ENCODE data around the gene EIF4E1B. TPM values are rescaled to one million over a fixed set of nuclear protein-coding genes. Genes with fewer than 3 reads are reported as not detected.

EIF4E1B gene
- total RNA-seq, 1 donor from 2014 or later = not detected

DNA sequence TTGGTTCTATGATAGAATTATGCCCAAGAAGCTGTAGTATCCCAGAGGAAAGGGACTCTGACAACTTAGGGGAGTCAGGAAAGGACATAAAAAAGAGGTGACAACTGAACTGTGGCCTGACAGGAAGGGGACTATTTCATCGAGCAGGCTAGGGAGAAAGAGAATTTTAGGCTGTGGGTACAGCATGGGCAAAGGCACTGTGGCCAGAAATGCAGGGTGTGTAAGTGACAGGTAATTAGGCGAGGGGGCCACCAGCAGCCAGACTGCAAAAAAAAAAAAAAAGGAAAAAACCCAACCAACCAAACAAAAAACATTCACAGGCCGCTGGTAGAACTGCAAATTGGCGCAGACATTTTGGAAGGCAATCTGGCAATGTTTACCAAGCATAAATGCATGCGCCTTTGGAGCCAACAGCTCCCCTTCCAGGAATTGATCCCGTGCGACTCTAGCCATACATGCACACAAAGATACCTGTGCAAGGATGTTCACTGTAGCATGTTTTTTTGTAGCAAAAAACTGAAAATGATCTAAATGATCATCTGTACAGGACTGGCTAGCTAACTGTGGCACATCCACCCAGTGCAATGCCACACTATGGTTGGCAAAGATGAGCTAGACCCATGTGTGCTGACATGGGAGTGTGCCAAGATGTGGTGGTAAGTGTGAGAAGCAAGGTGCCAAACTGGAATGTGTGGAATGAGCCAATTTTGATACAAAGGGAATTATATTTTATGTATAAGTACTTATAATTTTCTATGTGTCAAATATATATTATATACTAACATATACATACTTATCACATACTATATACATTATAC is 1.1 kb downstream of the EIF4E1B start:
- H3K4me1 Mint-ChIP-seq (ENCODE audit: unreplicated experiment) = peaks cover 11% of the 10 kb centered on the region
- no peak for DNase-seq (ENCODE audit: extremely low spot score, unreplicated experiment)
- no peaks in the 10 kb centered on the region for H3K9me3 Mint-ChIP-seq (ENCODE audit: unreplicated experiment)
- H3K4me3 Mint-ChIP-seq (ENCODE audit: unreplicated experiment) = no peak overlapping the region
- TF ChIP-seq, protein P1, sequence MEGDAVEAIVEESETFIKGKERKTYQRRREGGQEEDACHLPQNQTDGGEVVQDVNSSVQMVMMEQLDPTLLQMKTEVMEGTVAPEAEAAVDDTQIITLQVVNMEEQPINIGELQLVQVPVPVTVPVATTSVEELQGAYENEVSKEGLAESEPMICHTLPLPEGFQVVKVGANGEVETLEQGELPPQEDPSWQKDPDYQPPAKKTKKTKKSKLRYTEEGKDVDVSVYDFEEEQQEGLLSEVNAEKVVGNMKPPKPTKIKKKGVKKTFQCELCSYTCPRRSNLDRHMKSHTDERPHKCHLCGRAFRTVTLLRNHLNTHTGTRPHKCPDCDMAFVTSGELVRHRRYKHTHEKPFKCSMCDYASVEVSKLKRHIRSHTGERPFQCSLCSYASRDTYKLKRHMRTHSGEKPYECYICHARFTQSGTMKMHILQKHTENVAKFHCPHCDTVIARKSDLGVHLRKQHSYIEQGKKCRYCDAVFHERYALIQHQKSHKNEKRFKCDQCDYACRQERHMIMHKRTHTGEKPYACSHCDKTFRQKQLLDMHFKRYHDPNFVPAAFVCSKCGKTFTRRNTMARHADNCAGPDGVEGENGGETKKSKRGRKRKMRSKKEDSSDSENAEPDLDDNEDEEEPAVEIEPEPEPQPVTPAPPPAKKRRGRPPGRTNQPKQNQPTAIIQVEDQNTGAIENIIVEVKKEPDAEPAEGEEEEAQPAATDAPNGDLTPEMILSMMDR (IDR thresholded peaks at IDR 0.05) = no peak
- H3K36me3 Mint-ChIP-seq (ENCODE audit: unreplicated experiment) = peaks cover 2% of the 10 kb centered on the region
- H3K27ac Mint-ChIP-seq (ENCODE audit: unreplicated experiment) = no peak overlapping the region
- peaks cover 77% of the 10 kb centered on the region for H3K27me3 Mint-ChIP-seq (ENCODE audit: unreplicated experiment)

DNA sequence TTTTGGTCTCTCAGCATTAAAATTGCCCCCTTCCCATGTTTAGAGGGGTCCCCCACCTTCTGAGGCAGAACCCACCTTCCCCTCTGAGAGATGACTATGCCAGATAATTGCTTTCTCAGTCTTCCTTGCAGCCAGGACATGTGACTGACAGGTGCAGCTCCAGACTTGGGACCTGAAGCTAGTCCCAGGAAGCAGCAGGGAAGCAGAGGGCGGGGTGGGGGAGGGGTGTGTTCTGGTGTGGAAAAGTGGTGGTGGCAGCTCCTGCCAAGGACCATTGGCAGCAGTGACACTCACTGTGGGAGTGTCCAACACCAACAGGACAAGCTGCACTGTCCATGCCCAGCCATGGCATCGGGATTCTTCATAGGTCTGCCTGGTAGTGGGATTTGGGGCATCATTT is 2.3 kb downstream of the EIF4E1B start:
- H3K27ac Mint-ChIP-seq (ENCODE audit: unreplicated experiment) = no peak overlapping the region
- TF ChIP-seq, protein P1 (IDR thresholded peaks at IDR 0.05) = no peak
- peaks cover 79% of the 10 kb centered on the region for H3K27me3 Mint-ChIP-seq (ENCODE audit: unreplicated experiment)
- no peak for DNase-seq (ENCODE audit: extremely low spot score, unreplicated experiment)
- peaks cover 11% of the 10 kb centered on the region for H3K4me1 Mint-ChIP-seq (ENCODE audit: unreplicated experiment)
- peaks cover 2% of the 10 kb centered on the region for H3K36me3 Mint-ChIP-seq (ENCODE audit: unreplicated experiment)
- H3K4me3 Mint-ChIP-seq (ENCODE audit: unreplicated experiment) = no peak overlapping the region
- H3K9me3 Mint-ChIP-seq (ENCODE audit: unreplicated experiment) = no peaks in the 10 kb centered on the region

- no peak overlapping the region for H3K27ac Mint-ChIP-seq (ENCODE audit: unreplicated experiment)
- no peaks in the 10 kb centered on the region for H3K9me3 Mint-ChIP-seq (ENCODE audit: unreplicated experiment)
- TF ChIP-seq, protein P1 (IDR thresholded peaks at IDR 0.05) = no peak
- no peak for DNase-seq (ENCODE audit: extremely low spot score, unreplicated experiment)
- peaks cover 2% of the 10 kb centered on the region for H3K36me3 Mint-ChIP-seq (ENCODE audit: unreplicated experiment)
- peaks cover 76% of the 10 kb centered on the region for H3K27me3 Mint-ChIP-seq (ENCODE audit: unreplicated experiment)
- peaks cover 11% of the 10 kb centered on the region for H3K4me1 Mint-ChIP-seq (ENCODE audit: unreplicated experiment)
- no peak overlapping the region for H3K4me3 Mint-ChIP-seq (ENCODE audit: unreplicated experiment)
These were observed 3.1 kb downstream of the EIF4E1B start for GRCh38 chr5:176633598-176633997.

DNA sequence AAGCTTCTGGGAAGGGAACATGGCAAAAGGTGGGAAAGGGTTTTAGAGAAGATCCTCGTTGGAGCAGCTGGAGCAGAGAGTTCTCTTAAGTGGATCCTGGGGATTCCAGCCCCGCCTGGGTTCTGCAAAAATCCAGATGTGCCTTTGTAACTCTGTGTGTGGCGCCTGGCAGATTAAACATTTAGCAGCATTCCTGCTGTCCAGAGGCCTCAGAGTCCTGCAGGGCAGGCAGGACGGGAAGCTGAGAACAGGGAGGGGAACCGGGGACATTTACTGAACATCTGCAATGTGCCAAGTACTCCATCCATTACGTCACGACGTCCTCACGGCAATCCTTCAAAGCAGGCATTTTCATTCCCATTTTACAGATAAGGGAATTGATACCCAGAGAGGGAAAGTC is 6.0 kb downstream of the EIF4E1B start:
- TF ChIP-seq, protein P1 (IDR thresholded peaks at IDR 0.05) = no peak
- Mint-ChIP-seq H3K4me1 (ENCODE audit: unreplicated experiment) (no peaks in the 10 kb centered on the region), H3K27me3 (ENCODE audit: unreplicated experiment) (peaks cover 59% of the 10 kb centered on the region), H3K4me3 (ENCODE audit: unreplicated experiment) (no peak overlapping the region), H3K36me3 (ENCODE audit: unreplicated experiment) (peaks cover 2% of the 10 kb centered on the region), H3K9me3 (ENCODE audit: unreplicated experiment) (no peaks in the 10 kb centered on the region), H3K27ac (ENCODE audit: unreplicated experiment) (no peak overlapping the region)
- DNase-seq (ENCODE audit: extremely low spot score, unreplicated experiment) = no peak

- DNase-seq (ENCODE audit: extremely low spot score, unreplicated experiment) = no peak
- peaks cover 2% of the 10 kb centered on the region for H3K36me3 Mint-ChIP-seq (ENCODE audit: unreplicated experiment)
- no peak overlapping the region for H3K27ac Mint-ChIP-seq (ENCODE audit: unreplicated experiment)
- H3K4me3 Mint-ChIP-seq (ENCODE audit: unreplicated experiment) = no peak overlapping the region
- H3K9me3 Mint-ChIP-seq (ENCODE audit: unreplicated experiment) = no peaks in the 10 kb centered on the region
- no peaks in the 10 kb centered on the region for H3K4me1 Mint-ChIP-seq (ENCODE audit: unreplicated experiment)
- H3K27me3 Mint-ChIP-seq (ENCODE audit: unreplicated experiment) = peaks cover 51% of the 10 kb centered on the region
- TF ChIP-seq, protein P1 (IDR thresholded peaks at IDR 0.05) = no peak
These were observed 7.1 kb downstream of the EIF4E1B start for GRCh38 chr5:176637556-176637955.

Data from osteocyte (in vitro differentiated cells).